Vagina (tissue), 2 donors: ENCODE results near the gene MSI2.

Experiments used
- CTCF ChIP-seq, 3 experiments: fragments of 450-650 bp in 2 of 3; fragments of 200-600 bp in 1 of 3; sonication (generic) in 1 of 3; IDR thresholded peaks; one replicate each; pipeline ENCODE4 v1.5.1; 2017 to 2019; ENCODE audit warnings: antibody characterized with exemption in 3 of 3, mild to moderate bottlenecking in 2 of 3, moderate library complexity in 2 of 3
- POLR2A ChIP-seq, 2 donors: fragments of 450-650 bp; IDR thresholded peaks; one replicate each; pipeline ENCODE4 v1.6.1; 2017; ENCODE audit warnings: antibody characterized with exemption in 2 of 2, mild to moderate bottlenecking in 2 of 2, moderate library complexity in 2 of 2
- POLR2AphosphoS5 ChIP-seq, 2 donors: sonication (generic); formaldehyde crosslinking; IDR thresholded peaks; one replicate each; pipeline ENCODE4 v1.9.0; 2017; ENCODE audit warnings: antibody characterized with exemption in 2 of 2, mild to moderate bottlenecking in 2 of 2, low read depth in 1 of 2; ENCODE audit not compliant: insufficient read depth in 1 of 2

DNA sequence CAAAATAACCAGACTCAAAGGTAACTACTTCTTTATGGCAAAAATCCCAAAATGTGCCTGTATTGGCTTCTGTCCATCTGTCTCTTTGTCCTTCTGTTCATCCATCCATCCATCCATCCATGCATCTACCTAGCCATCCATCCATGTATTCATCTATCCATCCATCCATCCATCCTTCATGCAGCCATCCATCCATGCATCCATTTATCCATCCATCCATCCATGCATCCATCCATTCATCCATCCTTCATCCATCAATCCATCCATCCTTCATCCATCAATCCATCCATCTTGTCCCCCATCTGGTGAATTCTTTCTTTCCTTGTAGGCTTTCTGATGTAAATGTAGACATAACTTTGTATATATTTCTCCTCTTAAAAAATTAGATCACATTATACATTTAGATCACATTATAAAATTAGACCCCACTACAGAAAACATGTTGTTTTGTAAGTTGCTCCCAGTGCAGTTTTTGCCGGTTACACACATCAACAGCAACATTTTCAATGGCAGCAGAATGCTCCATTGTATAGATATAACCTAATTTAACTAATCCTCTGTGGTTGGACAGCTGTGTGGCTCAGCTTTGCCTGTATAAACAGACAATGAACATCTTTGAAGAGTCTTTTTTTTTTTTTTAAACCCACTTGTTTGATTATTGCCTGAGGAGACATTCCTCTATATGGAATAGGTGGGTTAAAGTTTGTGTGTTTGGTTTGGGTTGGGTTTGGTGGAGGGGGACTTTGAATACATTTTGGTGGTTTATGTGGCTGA lies 72.0 kb downstream of the MSI2 start:
- TF ChIP-seq CTCF (IDR thresholded peaks at IDR 0.05) (no peak), POLR2A (IDR thresholded peaks at IDR 0.05) (no peak), POLR2AphosphoS5 (IDR thresholded peaks at IDR 0.05; ENCODE audit: insufficient read depth in 1 of 2, low read depth in 1 of 2) (no peak)
